Astrocyte of the cerebellum (primary cell): ENCODE results near the gene GJC3.

Experiments
- DNase-seq: peaks from one replicate; pipeline ENCODE4 v3.0.0-alpha.2; 2011; ENCODE audit warnings: low read depth
- H3K4me3 ChIP-seq: 2 replicates; pipeline ENCODE4 v1.5.1; 2011; ENCODE audit warnings: mild to moderate bottlenecking, low read depth, low read length, moderate library complexity
- in situ Hi-C: cut with HindIII; loops from 2 replicates; pipeline ENCODE4 v1.10.0; 2017; ENCODE audit warnings: low sequenced_read_pairs
- TF ChIP-seq, protein P1 (sequence below): IDR thresholded peaks from 2 replicates; pipeline ENCODE4 v1.5.1; 2012; ENCODE audit warnings: low read length, low read depth, moderate library complexity, mild to moderate bottlenecking; ENCODE audit errors: missing control alignments

GJC3 gene

DNA sequence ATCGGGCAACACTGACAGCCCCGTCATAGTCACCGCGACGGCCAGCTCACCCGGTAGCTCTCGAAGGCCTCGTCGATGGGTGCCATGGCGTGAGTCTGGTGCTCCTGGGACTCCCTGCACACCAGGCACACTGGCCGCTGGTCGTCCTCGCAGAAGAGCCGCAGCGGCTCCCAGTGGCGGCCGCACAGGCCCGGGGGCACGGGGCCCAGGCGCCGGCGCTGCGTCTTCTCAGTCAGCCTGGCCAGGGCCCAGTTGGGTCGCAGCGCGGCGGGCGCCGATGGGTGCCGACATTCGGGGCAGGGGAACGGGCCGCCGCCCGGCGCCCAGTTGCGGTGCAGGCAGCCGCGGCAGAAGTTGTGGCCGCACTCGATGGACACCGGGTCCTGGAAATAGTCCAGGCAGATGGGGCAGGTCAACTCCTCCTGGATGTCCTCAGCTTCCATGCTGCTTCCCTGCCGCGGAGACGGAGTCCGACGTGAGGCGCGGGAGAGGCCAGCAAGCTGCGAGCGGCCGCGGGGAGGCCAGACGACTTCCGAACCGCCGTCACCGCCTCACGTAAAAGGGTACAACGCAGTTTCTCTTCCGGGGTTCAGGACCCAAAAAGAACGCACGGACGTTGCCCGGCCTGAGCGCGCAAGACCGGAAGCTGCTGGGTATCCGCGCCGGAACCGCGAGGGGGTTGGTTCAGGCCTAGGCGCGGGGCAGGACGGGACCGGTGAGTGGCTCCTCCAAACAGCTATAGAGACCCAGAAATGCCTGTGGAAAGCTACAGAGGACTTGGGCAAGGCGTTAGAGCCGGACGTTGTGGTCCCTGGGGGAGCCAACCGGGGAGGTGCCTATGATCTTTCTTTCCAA, 10.2 kb downstream of the GJC3 start, which contains the start of gene TRIM4:
Gene TRIM4 (minus strand): TSS at position 572 of the 855 bp plus-strand sequence. CDS start 129 bp downstream, at position 443.
- peak within 1 kb of the TSS; percentile 67 for H3K4me3 ChIP-seq
- DNase-seq: peak; percentile 57
- in situ Hi-C loops: no loop called here
- TF ChIP-seq, protein P1, sequence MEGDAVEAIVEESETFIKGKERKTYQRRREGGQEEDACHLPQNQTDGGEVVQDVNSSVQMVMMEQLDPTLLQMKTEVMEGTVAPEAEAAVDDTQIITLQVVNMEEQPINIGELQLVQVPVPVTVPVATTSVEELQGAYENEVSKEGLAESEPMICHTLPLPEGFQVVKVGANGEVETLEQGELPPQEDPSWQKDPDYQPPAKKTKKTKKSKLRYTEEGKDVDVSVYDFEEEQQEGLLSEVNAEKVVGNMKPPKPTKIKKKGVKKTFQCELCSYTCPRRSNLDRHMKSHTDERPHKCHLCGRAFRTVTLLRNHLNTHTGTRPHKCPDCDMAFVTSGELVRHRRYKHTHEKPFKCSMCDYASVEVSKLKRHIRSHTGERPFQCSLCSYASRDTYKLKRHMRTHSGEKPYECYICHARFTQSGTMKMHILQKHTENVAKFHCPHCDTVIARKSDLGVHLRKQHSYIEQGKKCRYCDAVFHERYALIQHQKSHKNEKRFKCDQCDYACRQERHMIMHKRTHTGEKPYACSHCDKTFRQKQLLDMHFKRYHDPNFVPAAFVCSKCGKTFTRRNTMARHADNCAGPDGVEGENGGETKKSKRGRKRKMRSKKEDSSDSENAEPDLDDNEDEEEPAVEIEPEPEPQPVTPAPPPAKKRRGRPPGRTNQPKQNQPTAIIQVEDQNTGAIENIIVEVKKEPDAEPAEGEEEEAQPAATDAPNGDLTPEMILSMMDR: peak; percentile 25

DNA sequence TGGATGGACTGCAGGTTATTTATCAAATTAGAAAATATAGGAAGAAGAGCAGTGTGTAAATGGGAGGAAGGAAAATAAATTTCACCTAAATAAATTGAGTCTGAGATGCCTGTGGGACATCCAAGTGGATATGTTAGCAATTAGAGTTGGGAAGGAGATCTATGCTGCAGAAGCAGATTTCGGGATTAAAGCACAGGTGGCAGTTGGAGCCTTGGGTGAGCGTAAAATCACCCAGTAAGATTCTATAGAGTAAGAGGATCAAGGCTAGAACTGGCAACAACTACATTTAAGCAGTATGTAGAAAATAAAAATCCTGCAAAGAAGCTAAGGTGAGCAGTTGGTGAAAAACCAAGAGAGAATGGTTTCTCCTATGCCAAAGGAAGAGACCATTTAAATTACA, 18.4 kb downstream of the GJC3 start:
- in situ Hi-C loops: no loop called here
- TF ChIP-seq, protein P1: no peak
- DNase-seq: no peak
- no peak overlapping the region for H3K4me3 ChIP-seq

DNA sequence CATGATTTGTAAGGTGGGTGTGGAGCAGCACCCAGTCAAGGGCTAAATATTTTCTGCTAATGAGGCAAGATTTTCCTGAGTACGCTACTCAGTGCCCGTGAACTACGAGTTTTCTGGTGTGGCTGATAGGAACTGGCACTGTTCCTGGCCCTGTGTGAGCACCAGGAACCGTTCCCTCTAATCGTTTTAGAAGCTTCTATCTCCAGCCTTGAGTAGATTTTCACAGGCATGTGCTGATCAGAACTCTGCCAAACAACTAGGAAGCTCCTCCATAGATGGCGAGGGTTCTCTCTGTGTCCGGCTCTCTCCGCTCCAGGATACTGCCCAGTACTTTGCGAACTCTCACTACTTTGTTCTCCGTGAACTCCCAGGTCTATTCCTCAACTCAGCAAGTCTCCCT, 27.8 kb downstream of the GJC3 start:
- H3K4me3 ChIP-seq: no peak overlapping the region
- TF ChIP-seq, protein P1: no peak
- in situ Hi-C loops: no loop called here
- DNase-seq: no peak

DNA sequence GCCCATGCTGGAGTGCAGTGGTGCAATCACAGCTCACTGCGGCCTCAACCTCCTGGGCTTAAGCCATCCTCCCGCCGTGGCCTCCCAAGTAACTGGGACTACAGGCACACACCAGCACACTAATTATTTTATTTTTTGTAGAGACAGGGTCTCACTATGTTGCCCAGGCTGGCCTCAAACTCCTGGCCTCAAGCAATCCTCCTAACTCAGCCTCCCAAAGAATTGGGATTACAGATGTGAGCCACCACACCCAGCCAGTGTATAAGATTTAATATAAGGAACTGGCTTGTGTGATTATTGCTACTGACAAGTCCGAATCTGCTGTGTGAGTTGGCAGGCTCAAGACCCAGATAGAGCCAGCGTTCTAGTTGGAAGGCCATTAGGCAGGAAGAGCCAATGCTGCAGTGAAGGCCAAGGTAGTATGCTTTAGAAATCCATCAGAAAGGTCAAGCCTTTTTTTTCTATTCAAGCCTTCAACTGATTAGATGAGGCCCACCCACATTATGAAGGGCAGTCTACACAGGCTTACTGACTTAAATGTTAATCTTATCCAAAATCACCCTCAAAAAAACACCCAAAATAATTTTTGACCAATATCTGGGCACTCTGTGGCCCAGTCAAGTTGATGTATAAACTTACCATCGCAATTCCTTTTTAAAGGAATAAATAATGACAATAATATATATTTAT, 29.4 kb downstream of the GJC3 start:
- no peak overlapping the region for H3K4me3 ChIP-seq
- TF ChIP-seq, protein P1: no peak
- in situ Hi-C loops: no loop called here
- no peak for DNase-seq

DNA sequence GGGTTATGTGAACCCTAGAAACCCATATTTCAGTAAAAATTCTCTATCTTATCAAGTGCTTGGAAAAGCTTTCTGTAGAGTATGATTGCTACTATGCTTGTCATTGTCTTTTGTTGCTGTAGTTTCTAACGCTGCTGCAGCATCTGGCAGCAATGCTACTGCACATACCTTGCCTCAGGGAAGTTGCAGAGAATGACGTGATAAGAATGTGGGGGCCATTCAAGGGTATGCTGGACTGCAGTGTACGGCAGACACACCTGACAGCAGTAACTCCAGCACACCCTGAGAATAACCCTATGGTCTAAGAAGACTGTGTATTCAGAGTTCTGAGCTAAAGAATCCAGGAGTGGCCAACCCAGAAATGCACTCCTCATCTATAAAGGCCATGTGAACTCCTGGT, 30.6 kb downstream of the GJC3 start:
- TF ChIP-seq, protein P1: no peak
- in situ Hi-C loops: no loop called here
- no peak for DNase-seq
- H3K4me3 ChIP-seq: no peak overlapping the region

DNA sequence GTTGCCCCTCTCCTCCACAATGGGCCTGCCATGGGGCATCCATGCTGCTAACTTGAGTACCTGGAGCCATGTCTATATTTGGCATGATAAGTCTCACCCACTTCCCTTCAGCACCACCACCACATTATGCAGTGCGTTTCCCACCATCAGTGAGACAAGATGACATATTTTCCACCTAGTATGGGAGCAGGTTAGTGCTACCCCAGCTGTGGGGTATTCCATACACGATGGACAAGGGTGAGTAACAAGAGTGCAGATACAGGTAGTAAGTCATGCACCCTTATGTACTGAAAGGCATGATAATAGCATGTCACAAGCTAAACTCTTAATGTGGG, 31.4 kb downstream of the GJC3 start:
- DNase-seq: no peak
- no peak overlapping the region for H3K4me3 ChIP-seq
- in situ Hi-C loops: no loop called here
- TF ChIP-seq, protein P1: no peak
